ENCODE measurements around the gene SPRR2B.
"Not testable (repeated sequence)": the region's sequence is repeated elsewhere in the genome, so short reads cannot be mapped to it uniquely, and the experiment has no call there.

Gene SPRR2B

DNA sequence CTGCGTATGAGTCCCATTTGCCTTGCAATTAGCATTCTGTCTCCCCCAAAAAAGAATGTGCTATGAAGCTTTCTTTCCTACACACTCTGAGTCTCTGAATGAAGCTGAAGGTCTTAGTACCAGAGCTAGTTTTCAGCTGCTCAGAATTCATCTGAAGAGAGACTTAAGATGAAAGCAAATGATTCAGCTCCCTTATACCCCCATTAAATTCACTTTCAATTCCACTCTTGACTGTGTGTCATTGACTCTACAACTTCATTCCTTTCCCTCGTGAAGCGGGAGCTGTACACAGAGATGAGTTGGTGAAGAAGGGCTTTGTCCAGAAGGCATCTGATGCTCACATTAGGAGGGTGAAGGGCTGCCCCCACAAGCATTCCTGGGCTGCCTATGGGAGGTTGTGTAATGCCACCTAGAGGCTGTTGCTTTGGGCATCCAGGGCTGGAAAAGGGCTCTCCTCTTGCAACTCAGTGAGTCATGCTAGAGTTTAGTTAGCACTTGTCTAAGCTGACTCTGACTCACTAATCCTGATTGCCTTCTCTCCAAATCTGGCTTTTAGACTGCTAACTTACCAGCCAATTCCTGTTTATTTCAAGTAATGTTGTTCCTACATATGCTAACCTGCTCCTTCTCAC, 38.6 kb downstream of the SPRR2B start:
- Histone ChIP-seq H3K27ac (no peak overlapping the region), H3K4me3 (no peak overlapping the region)
- TF ChIP-seq, protein P1, sequence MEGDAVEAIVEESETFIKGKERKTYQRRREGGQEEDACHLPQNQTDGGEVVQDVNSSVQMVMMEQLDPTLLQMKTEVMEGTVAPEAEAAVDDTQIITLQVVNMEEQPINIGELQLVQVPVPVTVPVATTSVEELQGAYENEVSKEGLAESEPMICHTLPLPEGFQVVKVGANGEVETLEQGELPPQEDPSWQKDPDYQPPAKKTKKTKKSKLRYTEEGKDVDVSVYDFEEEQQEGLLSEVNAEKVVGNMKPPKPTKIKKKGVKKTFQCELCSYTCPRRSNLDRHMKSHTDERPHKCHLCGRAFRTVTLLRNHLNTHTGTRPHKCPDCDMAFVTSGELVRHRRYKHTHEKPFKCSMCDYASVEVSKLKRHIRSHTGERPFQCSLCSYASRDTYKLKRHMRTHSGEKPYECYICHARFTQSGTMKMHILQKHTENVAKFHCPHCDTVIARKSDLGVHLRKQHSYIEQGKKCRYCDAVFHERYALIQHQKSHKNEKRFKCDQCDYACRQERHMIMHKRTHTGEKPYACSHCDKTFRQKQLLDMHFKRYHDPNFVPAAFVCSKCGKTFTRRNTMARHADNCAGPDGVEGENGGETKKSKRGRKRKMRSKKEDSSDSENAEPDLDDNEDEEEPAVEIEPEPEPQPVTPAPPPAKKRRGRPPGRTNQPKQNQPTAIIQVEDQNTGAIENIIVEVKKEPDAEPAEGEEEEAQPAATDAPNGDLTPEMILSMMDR (IDR thresholded peaks at IDR 0.05): no peak
- DNase-seq (ENCODE audit: low spot score): no peak

DNA sequence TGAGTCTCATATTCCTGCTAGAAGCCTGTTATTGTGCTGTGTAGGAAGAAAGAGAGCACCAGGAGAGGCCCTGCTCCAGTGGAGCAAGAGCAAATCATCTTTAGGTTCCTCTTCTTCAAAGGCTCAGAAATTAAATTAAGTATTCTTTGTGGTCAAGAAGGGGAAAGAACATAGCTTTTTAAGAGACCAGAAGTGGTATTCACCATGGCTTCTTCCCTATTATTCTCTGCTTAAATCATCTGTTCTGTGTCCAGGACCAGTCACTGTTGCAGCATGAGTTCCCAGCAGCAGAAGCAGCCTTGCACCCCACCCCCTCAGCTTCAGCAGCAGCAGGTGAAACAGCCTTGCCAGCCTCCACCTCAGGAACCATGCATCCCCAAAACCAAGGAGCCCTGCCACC, 39.3 kb downstream of the SPRR2B start:
- Histone ChIP-seq H3K27ac (no peak overlapping the region), H3K4me3 (no peak overlapping the region)
- TF ChIP-seq, protein P1 (IDR thresholded peaks at IDR 0.05): no peak
- no peak for DNase-seq (ENCODE audit: low spot score)

DNA sequence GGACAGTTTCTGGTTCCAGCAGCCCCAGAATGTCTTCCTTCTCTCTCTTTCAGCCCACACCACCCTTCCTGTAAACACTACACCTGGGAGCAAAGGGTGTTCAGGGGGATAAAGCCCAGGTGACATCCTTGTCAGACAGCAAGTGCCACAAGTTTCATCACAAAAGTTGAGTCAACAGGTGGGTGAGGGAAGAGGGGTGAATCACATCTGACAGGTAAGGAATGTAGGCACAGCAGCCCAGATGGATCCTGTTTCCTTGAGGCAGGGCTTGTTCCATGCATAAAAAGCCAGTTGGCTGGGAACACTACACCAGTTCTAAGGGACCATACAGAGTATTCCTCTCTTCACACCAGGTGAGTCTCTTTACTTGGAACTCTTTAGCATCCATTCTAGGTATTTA, 40.5 kb downstream of the SPRR2B start, which contains the start of gene SPRR1B:
TSS of gene SPRR1B (plus strand) at position 309 of the 400 bp plus-strand sequence. CDS start 1,143 bp downstream, outside the sequence.
- no peak within 1 kb of the TSS for H3K4me3 ChIP-seq
- H3K27ac ChIP-seq: no peak within 1 kb of the TSS
- DNase-seq (ENCODE audit: low spot score): no peak
- TF ChIP-seq, protein P1 (IDR thresholded peaks at IDR 0.05): no peak

DNA sequence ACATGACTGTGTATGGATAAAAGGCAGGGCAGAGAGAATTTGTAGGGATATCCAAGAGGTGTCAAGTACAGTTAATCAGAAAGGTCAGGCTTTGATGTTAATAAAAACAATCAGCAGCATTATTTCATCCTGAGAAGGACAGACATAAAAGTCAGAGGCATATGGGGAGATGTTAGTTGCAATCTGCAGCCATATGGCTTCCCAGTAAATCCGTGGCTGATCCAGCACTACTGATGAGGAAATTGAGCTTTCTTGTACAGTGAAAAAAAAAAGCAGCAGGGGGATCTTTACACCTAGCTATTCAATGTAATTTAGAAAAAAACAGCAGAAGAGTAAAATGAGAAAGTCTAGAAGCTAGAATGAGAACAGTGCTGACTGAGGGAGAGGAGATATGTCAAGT, 42.6 kb downstream of the SPRR2B start:
- TF ChIP-seq, protein P1 (IDR thresholded peaks at IDR 0.05): no peak
- Histone ChIP-seq H3K4me3 (no peak overlapping the region), H3K27ac (no peak overlapping the region)
- no peak for DNase-seq (ENCODE audit: low spot score)

DNA sequence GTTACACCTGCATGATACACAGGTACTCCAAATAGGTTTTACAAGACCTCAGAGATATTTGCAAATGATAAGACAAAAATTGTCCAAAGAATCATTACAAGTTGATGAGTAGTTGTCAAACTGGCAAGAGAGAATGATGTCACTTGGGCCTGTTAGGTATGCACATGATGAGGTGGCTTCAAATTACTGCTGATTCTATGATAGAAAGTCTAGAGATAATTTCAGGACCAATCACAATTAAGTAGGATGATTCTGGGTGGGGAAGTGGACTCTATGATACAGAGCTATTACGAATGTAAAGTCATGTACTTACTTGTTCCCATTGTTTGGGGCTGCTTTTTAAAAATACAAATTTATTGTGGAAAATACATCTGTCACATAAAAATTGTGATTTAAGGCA, 45.6 kb downstream of the SPRR2B start:
- no peak for DNase-seq (ENCODE audit: low spot score)
- no peak overlapping the region for H3K27ac ChIP-seq
- TF ChIP-seq, protein P1 (IDR thresholded peaks at IDR 0.05): no peak
- no peak overlapping the region for H3K4me3 ChIP-seq

DNA sequence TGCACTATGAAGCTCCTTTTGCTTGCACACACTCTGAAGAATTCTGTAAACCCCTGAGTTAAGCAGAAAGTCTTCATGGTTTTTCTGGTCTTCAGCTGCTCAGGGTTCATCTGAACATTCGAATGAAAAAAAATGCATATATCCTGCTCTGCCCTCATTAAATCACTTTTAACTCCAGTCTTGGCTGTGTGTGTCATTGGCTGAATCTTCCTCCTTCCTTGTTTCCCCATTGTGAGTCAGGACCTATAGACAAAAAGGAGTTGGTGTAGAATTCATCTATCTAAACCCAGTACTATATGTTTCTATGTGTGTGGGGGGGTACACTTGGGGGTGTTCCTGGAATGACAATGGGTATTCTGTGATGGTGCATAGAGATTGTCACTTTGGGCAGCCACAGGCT, 47.0 kb downstream of the SPRR2B start:
- DNase-seq (ENCODE audit: low spot score): no peak
- TF ChIP-seq, protein P1 (IDR thresholded peaks at IDR 0.05): no peak
- Histone ChIP-seq H3K27ac (no peak overlapping the region), H3K4me3 (no peak overlapping the region)

DNA sequence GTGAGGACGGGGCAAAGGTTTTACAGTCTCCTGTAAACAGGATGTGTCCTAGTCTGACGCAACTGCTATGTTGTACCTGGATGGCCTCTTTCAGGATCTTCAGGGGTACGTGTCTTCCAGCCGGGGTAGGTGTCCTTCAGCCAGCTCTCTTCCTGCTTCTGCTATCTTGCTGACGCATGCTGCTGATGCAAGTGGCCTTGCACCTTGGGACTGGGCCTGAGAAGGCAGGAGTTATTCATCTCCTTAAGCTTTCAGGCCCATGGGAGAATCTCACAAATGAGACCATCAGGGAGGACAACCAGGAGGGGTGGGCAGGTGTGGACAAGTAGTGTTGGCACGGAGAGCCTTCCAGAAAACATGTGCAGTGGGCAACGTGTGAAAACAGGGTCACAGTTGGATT, 48.3 kb downstream of the SPRR2B start:
- TF ChIP-seq, protein P1 (IDR thresholded peaks at IDR 0.05): no peak
- no peak overlapping the region for H3K4me3 ChIP-seq
- no peak for DNase-seq (ENCODE audit: low spot score)

DNA sequence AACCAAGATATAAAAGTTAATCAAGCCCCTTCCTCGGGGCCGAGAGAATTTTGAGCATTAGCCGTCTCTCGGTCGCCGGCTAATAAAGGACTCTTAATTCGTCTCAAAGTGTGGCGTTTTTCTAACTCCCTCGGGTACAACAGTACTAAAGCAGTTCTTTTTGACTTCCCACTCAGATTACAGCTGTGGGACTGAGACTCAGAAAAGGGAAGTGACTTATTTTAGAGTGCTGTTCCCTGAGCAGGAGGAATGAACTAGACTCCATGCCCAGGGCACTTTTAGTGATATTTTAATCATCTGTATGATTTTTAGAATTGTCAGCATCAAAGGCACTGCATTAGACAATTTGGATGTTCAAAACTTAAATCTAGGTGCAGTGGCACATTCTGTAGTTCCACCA, 49.1 kb downstream of the SPRR2B start:
- not testable (repeated sequence) for H3K4me3 ChIP-seq; H3K27ac ChIP-seq; DNase-seq (ENCODE audit: low spot score)

More for the DNA sequence above, 48.3 kb downstream of the SPRR2B start:
- no peak overlapping the region for H3K27ac ChIP-seq

DNA sequence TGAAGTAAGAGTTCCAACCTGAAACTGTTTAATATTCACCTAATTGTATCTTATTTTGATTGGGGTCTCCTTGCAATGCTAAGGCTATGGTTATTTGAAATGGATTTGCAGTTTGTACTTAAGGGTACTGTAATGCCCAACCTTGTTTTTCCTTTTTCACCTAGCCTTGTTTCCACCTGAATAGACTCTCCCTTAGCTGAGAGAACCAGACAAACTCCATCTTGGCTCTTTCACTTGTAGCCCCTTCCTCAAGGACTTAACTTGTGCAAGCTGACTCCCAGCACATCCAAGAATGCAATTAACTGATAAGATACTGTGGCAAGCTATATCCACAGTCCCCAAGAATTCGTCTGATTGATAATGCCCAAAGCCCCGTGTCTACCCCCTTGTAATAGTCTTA, 49.6 kb downstream of the SPRR2B start:
- not testable (repeated sequence) for H3K27ac ChIP-seq; DNase-seq (ENCODE audit: low spot score); H3K4me3 ChIP-seq
